BE2C (cell line): ENCODE results near the gene MXRA7.
A peak's percentile ranks its signal among the peaks of the same experiment; 100 is the strongest.
"Not testable (repeated sequence)": the region's sequence is repeated elsewhere in the genome, so short reads cannot be mapped to it uniquely, and the experiment has no call there.

Source experiments
- DNase-seq: peaks from one replicate; pipeline ENCODE4 v3.0.0-alpha.2; 2020
- H3K27me3 ChIP-seq: fragments of 250-450 bp; sonication (Bioruptor Pico); 2 replicates; pipeline ENCODE4 v1.5.1; 2020; ENCODE audit warnings: mild to moderate bottlenecking
- H3K36me3 ChIP-seq: fragments of 250-450 bp; sonication (Bioruptor Pico); 2 replicates; pipeline ENCODE4 v1.5.1; 2020; ENCODE audit warnings: mild to moderate bottlenecking
- H3K4me1 ChIP-seq: fragments of 250-450 bp; sonication (Bioruptor Pico); 2 replicates; pipeline ENCODE4 v1.5.1; 2020
- H3K4me3 ChIP-seq: 2 replicates; pipeline ENCODE4 v1.5.1; 2011; ENCODE audit warnings: low read depth, low read length
- H3K9me3 ChIP-seq: fragments of 250-450 bp; sonication (Bioruptor Pico); 2 replicates; pipeline ENCODE4 v1.5.1; 2020
- TF ChIP-seq, protein P1 (sequence below): IDR thresholded peaks from 2 replicates; pipeline ENCODE4 v1.5.1; 2012; ENCODE audit warnings: mild to moderate bottlenecking, low read depth, low read length

MXRA7 gene

DNA sequence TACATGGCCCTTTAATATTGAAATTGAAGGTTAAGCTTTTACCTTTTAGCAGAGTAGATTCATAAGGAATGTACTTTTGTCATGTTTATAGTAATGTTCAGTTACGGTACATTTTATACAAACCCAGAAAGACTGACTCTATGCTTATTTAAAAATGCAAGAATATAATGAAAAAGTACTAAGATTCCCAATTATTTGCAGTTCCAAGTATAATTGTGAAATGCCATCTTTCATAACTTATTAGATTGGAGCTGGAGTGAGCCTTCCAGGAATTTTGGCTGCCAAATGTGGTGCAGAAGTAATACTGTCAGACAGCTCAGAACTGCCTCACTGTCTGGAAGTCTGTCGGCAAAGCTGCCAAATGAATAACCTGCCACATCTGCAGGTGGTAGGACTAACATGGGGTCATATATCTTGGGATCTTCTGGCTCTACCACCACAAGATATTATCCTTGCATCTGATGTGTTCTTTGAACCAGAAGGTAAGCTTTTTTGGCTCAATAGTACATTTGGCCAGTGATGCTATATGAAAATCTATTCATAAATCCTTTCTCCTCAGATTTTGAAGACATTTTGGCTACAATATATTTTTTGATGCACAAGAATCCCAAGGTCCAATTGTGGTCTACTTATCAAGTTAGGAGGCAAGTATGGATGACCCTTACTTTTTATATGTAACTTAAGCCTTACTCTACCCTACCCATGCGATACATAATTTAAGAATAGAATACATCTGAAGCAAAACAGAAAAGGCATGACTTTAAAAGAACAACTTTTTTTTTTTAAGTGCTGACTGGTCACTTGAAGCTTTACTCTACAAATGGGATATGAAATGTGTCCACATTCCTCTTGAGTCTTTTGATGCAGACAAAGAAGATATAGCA lies 22.2 kb upstream of the MXRA7 start:
- Histone ChIP-seq H3K4me3 (peak overlapping the region; percentile 94), H3K9me3 (no peaks in the 10 kb centered on the region), H3K36me3 (peaks cover 66% of the 10 kb centered on the region), H3K27me3 (no peaks in the 10 kb centered on the region), H3K4me1 (peaks cover 5% of the 10 kb centered on the region)
- TF ChIP-seq, protein P1, sequence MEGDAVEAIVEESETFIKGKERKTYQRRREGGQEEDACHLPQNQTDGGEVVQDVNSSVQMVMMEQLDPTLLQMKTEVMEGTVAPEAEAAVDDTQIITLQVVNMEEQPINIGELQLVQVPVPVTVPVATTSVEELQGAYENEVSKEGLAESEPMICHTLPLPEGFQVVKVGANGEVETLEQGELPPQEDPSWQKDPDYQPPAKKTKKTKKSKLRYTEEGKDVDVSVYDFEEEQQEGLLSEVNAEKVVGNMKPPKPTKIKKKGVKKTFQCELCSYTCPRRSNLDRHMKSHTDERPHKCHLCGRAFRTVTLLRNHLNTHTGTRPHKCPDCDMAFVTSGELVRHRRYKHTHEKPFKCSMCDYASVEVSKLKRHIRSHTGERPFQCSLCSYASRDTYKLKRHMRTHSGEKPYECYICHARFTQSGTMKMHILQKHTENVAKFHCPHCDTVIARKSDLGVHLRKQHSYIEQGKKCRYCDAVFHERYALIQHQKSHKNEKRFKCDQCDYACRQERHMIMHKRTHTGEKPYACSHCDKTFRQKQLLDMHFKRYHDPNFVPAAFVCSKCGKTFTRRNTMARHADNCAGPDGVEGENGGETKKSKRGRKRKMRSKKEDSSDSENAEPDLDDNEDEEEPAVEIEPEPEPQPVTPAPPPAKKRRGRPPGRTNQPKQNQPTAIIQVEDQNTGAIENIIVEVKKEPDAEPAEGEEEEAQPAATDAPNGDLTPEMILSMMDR = no peak
- DNase-seq = no peak

GRCh38 chr17:76731800-76732733 lies 21.3 kb upstream of the MXRA7 start:
- not testable (repeated sequence) for H3K4me1 ChIP-seq, H3K9me3 ChIP-seq, H3K27me3 ChIP-seq, DNase-seq, H3K4me3 ChIP-seq
- peaks cover 66% of the 10 kb centered on the region for H3K36me3 ChIP-seq

- peaks cover 52% of the 10 kb centered on the region for H3K36me3 ChIP-seq
- no peak for DNase-seq
- H3K4me3 ChIP-seq = peak overlapping the region; percentile 85
- H3K27me3 ChIP-seq = no peaks in the 10 kb centered on the region
- H3K4me1 ChIP-seq = no peaks in the 10 kb centered on the region; the same call in none of the 2 replicates
- TF ChIP-seq, protein P1 = no peak
- no peaks in the 10 kb centered on the region for H3K9me3 ChIP-seq
Observed at GRCh38 chr17:76727745-76728456, 17.1 kb upstream of the MXRA7 start.

DNA sequence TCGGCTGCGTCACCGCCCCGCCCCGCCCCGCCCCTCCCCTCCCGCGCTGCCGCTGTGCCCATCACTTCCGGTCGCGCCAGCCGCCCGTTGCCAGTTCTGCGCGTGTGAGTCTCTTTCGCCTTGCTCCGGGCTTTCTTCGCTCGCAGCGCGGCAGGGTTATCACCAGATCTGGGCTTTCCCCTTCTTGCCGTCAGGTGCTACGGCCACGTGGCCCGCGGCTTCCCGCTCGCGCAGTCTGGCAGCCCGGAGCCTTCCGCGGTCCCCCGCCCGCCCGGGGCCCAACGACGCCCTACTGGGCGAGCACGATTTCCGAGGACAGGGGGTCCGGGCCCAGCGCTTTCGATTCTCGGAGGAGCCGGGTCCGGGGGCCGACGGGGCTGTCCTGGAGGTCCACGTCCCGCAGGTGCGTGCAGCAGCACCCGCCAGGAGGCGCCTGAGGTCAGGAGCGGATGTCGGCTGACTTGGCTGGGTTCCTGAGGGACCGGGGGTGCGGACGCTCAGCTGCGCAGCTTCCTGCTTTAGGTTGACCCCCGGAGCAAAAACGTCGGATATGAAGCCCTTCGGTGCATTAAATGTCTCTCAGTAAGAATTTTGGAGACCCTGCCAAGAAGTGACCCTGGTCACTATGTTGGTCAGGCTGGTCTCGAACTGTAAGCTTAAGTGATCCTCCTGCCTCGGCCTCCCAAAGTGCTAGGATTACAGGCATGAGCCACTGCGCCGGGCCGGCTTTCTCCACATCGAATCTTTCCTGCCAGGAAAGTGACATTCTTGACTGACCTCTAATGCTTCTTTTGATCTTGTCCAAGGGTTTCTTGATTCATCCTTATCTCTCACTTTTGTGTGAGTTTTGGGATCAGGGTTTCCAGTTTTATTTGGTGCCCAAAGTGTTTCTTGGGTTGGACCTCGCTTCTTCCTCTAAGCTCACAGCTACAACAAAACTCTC lies 16.3 kb upstream of the MXRA7 start, which contains the start of gene METTL23:
Gene METTL23, plus strand, starts transcription at position 64 of the 943 bp plus-strand sequence. CDS start 2,872 bp downstream, outside the sequence.
- no peaks in the 10 kb centered on the region; the same call in none of the 2 replicates for H3K4me1 ChIP-seq
- H3K4me3 ChIP-seq = peak within 1 kb of the TSS; percentile 85
- TF ChIP-seq, protein P1 = peak; percentile 68
- no peaks in the 10 kb centered on the region for H3K27me3 ChIP-seq
- peak; percentile 84 for DNase-seq
- H3K36me3 ChIP-seq = peaks cover 48% of the 10 kb centered on the region
- H3K9me3 ChIP-seq = no peaks in the 10 kb centered on the region

DNA sequence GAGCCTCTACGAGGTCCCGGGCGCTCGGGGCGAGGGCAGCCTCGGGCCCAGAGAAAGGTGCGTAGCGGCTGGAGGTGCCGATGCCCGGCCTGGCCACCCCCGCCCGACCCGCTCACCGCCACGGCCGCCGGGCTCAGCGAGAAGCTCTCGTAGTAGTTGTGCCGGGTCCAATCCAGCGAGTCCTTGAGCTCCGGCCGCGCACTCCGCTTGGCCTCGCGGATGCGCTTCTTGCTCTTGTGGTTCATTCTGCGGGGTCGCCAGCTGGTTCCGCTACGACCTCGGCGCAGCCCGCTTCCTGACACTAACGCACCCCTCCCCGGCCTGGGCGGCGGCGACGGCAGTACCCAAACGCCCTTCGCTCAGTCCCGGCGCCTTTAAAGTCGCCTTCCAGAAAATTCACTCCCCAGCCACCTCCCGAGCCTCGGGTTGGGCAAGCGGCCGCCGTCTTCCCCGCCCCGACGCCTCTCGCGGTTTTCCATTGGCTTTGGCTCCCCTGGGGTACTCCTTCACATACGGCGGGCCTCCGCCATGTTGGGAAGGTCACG lies 15.5 kb upstream of the MXRA7 start, which contains the start of gene JMJD6:
Gene JMJD6, minus strand, starts transcription at position 376 of the 545 bp plus-strand sequence. Its CDS starts 131 bp downstream, at position 245.
- no peaks in the 10 kb centered on the region; the same call in none of the 2 replicates for H3K4me1 ChIP-seq
- no peaks in the 10 kb centered on the region for H3K9me3 ChIP-seq
- TF ChIP-seq, protein P1 = no peak
- H3K36me3 ChIP-seq = peaks cover 48% of the 10 kb centered on the region
- DNase-seq = peak; percentile 97
- H3K4me3 ChIP-seq = peak within 1 kb of the TSS; percentile 85
- no peaks in the 10 kb centered on the region for H3K27me3 ChIP-seq
